SH-SY5Y (cell line): ENCODE results near the gene RND3.

ENCODE experiments used
- GATA2 ChIP-seq: IDR thresholded peaks from 2 replicates; pipeline ENCODE4 v1.6.1; 2011; ENCODE audit warnings: mild to moderate bottlenecking, low read depth, low read length
- GATA3 ChIP-seq: IDR thresholded peaks from 2 replicates; pipeline ENCODE4 v1.6.1; 2011; ENCODE audit warnings: low read depth, mild to moderate bottlenecking, low read length, moderate library complexity

RND3 gene, protein sequence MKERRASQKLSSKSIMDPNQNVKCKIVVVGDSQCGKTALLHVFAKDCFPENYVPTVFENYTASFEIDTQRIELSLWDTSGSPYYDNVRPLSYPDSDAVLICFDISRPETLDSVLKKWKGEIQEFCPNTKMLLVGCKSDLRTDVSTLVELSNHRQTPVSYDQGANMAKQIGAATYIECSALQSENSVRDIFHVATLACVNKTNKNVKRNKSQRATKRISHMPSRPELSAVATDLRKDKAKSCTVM

DNA sequence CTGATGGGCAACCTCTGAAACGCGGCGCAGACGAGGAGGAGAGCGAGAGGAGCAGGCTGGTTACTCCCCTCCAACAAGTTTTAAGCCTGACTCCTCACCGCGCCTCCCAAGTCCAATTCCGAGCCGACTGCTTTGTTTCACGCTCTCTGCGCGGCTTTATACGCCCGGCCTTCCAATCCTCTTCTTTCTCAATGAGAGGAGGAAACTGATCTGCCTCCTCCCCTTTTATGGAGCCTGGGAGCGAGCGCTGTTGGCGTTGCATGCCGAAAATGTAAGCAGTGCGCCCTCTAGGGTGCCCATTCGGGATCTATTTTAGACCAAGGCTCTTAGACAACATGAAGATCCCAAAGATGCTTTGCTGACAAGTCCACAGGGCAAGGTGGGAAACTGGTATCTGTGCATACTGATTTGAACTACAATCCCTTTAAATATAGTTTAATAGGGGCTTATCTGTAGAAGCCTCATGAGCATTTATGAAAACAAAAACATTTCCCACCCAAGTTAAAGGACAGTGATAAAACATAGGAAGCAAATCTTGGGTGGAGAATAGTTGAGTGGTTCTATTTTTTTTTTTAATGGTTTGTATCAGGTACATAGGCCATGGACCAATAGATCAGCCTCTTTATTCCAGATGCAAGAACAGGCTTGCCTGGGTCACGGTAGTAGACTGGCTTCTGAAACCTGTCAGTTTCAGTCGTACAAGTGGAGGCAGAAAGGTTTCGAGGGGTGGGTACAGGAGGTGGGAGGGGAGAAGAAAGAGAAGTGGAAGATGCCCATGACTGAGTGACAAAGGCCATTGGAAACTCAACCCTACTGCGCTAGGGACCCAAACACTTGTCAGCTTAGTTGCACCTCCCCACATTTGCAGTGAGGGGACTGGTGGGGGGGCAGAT is at the start of gene RND3:
Gene RND3 (minus strand): TSS at position 131 of the 893 bp plus-strand sequence. CDS start 250 bp downstream, outside the sequence.
- TF ChIP-seq GATA2 (0 out of 2 replicates have a peak, but pooled peaks have one; percentile 9), GATA3 (no peak)

DNA sequence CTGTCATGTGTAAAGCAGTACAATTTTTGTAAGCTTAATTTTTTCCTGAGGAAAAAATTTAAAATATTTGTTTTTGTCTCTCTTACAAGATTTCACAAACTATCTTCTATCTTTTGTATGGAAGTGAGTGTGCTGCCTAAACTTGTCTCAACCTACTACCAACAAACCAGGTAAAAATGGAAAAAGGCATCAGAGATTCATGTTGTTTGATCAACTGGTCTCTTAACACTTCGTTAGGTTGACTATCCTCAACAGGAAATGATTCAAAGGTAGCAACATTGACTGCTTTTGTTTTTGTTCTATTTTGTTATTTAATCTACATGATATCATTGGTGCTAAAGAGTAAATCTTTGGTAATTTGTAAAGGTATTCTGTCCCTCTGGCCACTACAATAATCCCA is 47.7 kb upstream of the RND3 start:
- TF ChIP-seq GATA2 (no peak), GATA3 (no peak)

DNA sequence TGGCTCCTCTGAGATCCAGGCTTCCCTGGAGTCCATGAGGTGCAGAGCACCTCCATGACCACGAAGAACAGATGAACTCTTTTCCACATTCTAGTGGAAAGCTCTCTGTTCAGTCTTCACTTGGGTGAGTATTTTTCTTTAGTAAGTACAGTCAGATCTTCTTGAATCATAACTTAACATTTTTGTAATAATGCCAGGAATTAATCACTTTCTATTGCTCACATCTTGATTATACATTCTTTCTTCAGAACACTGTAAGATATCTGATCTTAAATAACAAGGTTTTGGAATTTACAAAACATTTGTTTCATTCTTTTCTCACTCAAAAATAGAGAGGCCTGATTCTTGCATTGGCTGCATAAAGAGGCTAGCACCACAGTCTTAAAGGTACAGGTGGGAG is 45.4 kb upstream of the RND3 start:
- TF ChIP-seq GATA2 (no peak), GATA3 (no peak)

DNA sequence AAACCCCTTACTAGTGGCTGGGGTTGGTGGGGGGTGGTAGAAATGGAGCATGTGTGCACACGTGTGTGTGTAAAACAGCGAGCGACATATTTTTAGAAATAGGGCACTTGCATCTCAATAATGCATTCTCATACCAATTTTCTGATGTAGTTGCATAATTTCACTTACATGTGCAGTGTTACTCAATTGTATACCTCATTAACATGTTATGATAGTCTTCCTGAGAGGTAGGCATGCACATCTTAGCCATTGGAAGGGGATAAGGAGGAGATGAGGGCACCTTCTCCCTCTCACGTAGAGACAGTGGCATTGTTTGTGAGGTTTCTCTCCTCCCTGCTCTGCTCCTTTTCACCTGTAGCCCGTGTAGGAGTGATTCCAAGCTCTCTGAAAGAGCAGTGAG is 44.6 kb upstream of the RND3 start:
- no peak for TF ChIP-seq GATA2
- TF ChIP-seq GATA3 = no peak

DNA sequence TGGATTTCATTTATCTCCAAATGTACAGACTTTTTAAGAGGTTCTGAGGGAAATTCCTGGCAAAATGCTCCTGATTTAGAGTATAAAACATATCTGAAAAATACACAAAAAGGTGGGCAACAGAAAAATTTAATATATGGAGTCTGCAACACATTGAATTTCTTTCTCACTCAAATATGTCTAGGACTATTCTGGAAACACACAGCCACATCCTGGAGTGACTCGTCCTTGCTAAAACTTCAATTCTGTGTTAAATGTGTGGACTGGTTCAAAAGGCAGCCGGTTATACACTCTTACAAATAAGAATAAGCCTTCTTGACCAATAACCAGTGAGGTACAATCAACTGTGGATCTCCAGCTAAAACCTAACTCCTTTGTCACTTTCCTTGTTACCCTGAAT is 44.1 kb upstream of the RND3 start:
- TF ChIP-seq GATA3 = no peak
- no peak for TF ChIP-seq GATA2

DNA sequence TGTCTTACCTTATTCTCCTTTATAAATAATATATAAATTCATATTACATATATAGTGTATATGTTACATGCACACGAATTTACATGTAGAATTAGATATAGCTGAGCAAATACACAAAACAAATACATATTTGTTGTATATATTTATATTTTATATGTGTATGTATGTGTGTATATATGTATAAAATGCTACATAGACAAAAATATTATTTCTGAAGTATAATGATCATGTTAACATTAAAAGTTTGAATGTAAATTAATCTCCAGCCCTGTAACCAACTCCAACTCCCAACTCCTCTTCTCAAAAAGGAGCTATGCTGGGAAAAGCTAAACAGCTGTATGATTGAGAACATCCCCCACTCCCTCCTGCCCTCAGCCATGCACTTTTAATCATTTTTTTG is 42.7 kb upstream of the RND3 start:
- TF ChIP-seq GATA3 (no peak), GATA2 (no peak)

DNA sequence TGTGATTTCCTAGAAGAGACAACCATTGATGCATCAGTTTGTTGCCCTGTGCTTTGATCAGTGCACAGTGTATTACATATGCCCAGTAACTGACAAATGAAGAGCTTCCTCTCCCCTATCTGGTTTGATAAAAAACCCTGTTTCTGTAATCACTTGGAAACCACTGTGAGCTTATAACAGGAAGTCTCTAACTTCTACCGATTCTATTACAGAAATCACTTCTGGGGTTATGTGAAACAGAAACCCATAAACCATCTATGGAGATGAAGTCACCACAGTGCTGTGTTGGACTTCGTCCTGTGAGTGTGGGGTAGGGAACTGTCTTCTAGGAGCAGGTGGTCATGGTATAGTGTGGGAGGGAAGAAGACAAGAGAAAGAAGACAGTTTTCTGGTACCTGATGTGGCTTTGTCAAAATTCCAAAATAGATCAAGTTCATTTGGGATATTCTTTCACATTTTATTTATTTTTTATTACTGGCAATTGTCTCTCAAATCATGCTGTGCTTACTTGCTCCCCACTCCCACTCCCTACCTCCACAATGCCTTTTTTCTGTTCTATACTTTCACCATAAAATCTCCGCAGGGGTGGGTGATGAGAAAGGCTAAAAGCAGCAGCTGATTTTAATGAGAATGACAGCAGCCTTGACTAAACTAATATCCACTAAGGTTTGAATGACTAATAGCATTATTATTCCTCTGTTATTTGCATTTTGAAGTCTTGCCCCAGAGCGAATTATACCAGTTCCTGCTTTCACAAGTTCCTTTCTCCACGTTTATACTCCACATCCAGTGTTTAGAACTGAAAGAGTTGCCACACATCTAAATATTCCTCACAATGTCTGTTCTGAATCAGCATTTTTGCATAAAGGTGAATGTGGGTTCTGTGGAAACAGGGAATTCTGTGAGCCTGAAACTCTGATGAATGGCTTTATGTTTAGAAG is 41.7 kb upstream of the RND3 start:
- no peak for TF ChIP-seq GATA3
- no peak for TF ChIP-seq GATA2

DNA sequence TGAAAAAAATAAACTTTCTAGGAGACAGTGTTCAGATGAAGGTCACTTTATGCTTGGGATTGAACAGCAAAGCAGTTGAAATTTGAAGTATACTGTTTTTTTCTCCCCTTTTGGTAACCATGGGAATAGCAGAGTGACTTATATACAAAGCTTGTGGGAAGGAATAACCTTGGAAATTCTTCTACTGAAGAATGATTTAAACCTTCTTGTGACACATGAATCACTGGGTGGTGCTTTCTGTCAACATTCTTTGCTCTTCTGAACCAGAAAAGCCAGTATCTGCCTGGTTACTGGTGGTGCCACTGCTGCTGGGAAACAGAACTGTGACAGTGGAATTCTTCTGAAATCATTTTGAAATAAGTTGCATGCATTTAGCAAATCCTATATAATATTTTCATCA is 39.4 kb upstream of the RND3 start:
- TF ChIP-seq GATA2 (no peak), GATA3 (no peak)

DNA sequence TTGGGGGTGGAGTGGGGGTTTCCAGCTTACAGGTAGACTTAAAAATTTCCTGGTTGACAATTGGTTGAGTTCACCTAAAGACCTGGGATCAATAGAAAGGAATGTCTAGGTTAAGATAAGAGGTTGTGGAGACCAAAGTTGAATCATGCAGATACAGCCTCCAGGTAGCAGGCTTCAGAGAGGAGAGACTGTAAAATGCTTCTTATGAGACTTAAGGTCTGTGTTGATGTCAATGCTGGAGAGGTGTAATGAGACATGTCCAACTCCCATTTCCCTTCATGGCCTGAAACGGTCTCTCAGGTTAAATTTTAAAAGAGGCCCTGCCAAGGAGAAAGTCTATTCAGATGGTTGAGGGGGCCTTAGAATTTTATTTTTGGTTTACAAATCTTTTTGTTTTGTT is 38.5 kb upstream of the RND3 start:
- no peak for TF ChIP-seq GATA3
- no peak for TF ChIP-seq GATA2

DNA sequence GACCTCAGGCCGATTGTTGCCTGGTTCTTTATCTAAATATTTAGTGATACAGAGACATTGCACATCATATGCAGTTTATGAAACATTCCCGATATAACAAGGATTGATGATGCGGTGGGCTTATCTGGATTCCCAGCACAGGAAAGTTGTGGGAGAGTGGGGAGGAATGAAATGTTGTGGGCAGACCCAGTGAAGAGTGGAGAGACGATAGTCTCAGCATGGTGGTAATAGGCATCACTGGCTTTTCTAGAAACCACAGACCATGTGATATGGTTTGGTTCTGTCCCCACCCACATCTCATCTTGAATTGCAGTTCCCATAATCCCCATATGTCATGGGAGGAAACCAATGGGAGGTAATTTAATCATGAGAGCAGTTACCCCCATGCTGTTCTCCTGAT is 34.8 kb upstream of the RND3 start:
- TF ChIP-seq GATA2 (no peak), GATA3 (no peak)

DNA sequence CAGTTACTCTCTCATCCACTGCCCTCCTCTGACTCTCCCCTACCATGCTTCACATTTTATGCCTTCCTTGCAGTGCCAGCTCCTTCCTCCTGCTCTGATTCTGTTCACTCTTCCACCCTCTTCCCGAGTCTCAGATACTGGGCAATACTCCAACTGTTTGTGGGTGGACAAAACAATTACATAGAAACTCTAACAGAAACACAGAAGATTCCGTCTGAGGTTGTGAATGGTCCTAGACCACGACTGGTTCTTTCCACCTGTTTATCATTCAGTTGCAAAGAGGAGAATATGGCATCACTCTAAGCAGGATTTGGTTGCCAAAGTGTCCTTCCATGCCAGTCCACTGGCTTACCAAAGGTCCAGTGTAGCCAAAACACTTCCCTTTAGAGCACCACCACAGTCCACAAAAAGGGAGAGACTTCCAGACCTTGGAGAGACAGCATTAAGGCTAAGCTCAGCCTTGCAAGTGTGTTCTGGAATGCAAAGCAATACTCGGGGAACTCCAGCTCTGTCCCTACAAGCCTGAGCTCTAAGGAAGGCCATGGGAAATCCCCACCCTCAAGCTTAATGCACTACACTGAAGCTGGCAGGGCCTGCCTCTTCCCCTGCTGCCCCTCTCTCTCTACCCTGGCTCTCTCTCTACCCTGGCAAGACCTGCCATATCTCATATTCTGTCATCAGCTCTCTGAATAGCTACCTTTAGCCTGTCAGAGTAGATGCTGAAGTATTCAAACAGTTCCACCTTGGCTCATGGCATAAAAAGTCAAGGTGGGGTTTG is 33.6 kb upstream of the RND3 start:
- TF ChIP-seq GATA3 = no peak
- TF ChIP-seq GATA2 = no peak

DNA sequence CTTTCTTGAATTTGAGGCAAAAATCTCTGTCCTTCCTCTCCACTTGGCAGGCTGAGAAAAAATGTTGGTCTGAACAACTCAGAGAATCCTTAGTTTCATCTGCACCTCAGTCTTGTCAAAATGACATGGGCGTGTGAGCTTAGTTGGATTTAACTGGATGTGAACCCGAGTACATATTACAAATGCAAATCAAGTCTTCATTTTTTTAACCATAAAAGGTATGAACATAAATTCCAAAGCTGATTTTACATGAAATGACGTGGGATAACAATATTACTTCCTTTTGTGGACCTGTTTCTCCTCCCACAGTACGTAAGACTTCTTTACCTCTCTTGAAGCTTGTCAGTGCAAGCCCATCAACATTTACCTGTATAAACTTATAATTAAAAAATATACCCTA is 32.6 kb upstream of the RND3 start:
- no peak for TF ChIP-seq GATA3
- TF ChIP-seq GATA2 = no peak

DNA sequence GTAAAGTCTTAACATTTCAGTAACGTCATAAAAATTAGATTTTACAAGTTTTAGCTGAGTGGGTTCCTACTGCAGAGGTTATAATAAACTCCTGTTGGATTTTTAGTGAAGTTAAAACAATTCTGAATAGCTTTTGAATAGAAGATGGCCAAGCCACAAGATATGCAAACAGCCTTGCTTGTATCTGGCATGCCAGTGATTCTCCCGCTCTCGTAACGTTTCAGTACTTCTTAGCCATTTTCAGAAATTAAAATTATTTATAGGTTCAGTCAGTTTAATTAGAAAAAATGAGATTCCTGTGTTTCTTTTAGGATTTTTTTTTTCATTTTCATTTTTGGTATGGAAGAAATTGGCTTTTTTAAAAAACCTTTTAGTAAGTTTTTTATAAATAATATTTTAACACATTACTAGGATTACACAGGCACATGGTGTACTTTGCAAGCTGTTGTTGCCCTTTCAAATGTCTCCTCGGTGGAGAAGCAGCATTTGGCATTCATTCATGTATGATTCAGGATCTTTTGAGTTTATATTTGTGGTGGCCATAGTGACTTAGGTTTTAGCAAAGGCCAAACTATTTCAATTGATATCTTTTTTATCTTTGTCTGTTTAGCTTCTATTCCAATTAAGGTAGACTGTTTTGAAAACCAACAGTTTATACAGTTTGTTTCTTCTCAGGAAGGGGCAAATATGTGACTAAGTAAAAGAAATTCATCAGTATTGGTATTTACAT is 30.6 kb upstream of the RND3 start:
- TF ChIP-seq GATA3 (no peak), GATA2 (no peak)
